Measurements from ENCODE around the gene CFAP77. TPM values are rescaled to one million over a fixed set of nuclear protein-coding genes. Genes with fewer than 3 reads are reported as not detected.
A peak's percentile ranks its signal among the peaks of the same experiment; 100 is the strongest.

The CFAP77 gene
- total RNA-seq, 2 donors from 2014 or later, result 3.3 to 8.6 TPM

GRCh38 chr9:132504488-132504887 is 94.5 kb downstream of the CFAP77 start:
- Histone ChIP-seq H3K4me1 (no peaks in the 10 kb centered on the region), H3K9me3 (no peaks in the 10 kb centered on the region), H3K27me3 (no peaks in the 10 kb centered on the region), H3K27ac (no peak overlapping the region), H3K36me3 (no peaks in the 10 kb centered on the region), H3K4me3 (no peak overlapping the region)
- no peak for DNase-seq (ENCODE audit: low spot score)
- no peak for TF ChIP-seq CTCF (IDR thresholded peaks at IDR 0.05)

GRCh38 chr9:132505991-132506655 is 96.1 kb downstream of the CFAP77 start:
- TF ChIP-seq CTCF (IDR thresholded peaks at IDR 0.05), result no peak
- Histone ChIP-seq H3K27me3 (no peaks in the 10 kb centered on the region), H3K9me3 (no peaks in the 10 kb centered on the region)

GRCh38 chr9:132506977-132507669 is 97.1 kb downstream of the CFAP77 start:
- no peaks in the 10 kb centered on the region for H3K4me1 ChIP-seq
- H3K27ac ChIP-seq, result no peak overlapping the region
- no peak overlapping the region for H3K4me3 ChIP-seq
- H3K36me3 ChIP-seq, result no peaks in the 10 kb centered on the region
- no peaks in the 10 kb centered on the region for H3K9me3 ChIP-seq
- H3K27me3 ChIP-seq, result no peaks in the 10 kb centered on the region
- DNase-seq (ENCODE audit: low spot score), result no peak
- no peak for TF ChIP-seq CTCF (IDR thresholded peaks at IDR 0.05)

More at GRCh38 chr9:132505991-132506655, 96.1 kb downstream of the CFAP77 start:
- DNase-seq (ENCODE audit: low spot score), result no peak
- no peaks in the 10 kb centered on the region for H3K4me1 ChIP-seq
- no peak overlapping the region for H3K27ac ChIP-seq
- no peak overlapping the region for H3K4me3 ChIP-seq
- no peaks in the 10 kb centered on the region for H3K36me3 ChIP-seq

- Histone ChIP-seq H3K9me3 (no peaks in the 10 kb centered on the region), H3K27me3 (no peaks in the 10 kb centered on the region), H3K27ac (no peak overlapping the region), H3K4me3 (no peak overlapping the region), H3K36me3 (no peaks in the 10 kb centered on the region), H3K4me1 (no peaks in the 10 kb centered on the region)
- TF ChIP-seq CTCF (IDR thresholded peaks at IDR 0.05), result peak; percentile 66 to 88
- DNase-seq (ENCODE audit: low spot score), result peak; percentile 68
Observed at GRCh38 chr9:132507670-132508469, 97.9 kb downstream of the CFAP77 start.

GRCh38 chr9:132509928-132510874 is 100.2 kb downstream of the CFAP77 start:
- TF ChIP-seq CTCF (IDR thresholded peaks at IDR 0.05), result no peak
- no peaks in the 10 kb centered on the region for H3K27me3 ChIP-seq
- H3K9me3 ChIP-seq, result no peaks in the 10 kb centered on the region
- no peaks in the 10 kb centered on the region for H3K4me1 ChIP-seq
- H3K27ac ChIP-seq, result no peak overlapping the region
- DNase-seq (ENCODE audit: low spot score), result no peak
- no peaks in the 10 kb centered on the region for H3K36me3 ChIP-seq
- H3K4me3 ChIP-seq, result no peak overlapping the region
